DND-41 (cell line): ENCODE data around the gene TRAPPC10.

Experiments used
- ATAC-seq: fragments of 200-7000 bp; cut with Tn5 transposase; 3 replicates; pipeline ENCODE4 v1.9.1; 2021; ENCODE audit warnings: low read depth; ENCODE audit not compliant: insufficient read depth
- DNase-seq: peaks from one replicate; pipeline ENCODE4 v3.0.0-alpha.2; 2020
- H2AFZ ChIP-seq: 2 replicates; pipeline ENCODE4 v1.6.0; 2012; ENCODE audit warnings: low read depth, low read length
- H3K27ac ChIP-seq: 2 replicates; pipeline ENCODE4 v1.5.1; 2012; ENCODE audit warnings: low read length, inconsistent platforms
- H3K27me3 ChIP-seq: fragments of 200-600 bp; sonication (generic); 2 replicates; pipeline ENCODE4 v1.6.0; 2012; ENCODE audit warnings: low read length, mild to moderate bottlenecking, inconsistent platforms; ENCODE audit not compliant: insufficient read depth, poor library complexity
- H3K36me3 ChIP-seq: 2 replicates; pipeline ENCODE4 v1.5.1; 2012; ENCODE audit warnings: low read length, inconsistent platforms; ENCODE audit not compliant: insufficient read depth
- H3K4me1 ChIP-seq: 2 replicates; pipeline ENCODE4 v1.5.1; 2012; ENCODE audit warnings: mild to moderate bottlenecking, low read length; ENCODE audit not compliant: insufficient read depth
- H3K4me2 ChIP-seq: 2 replicates; pipeline ENCODE4 v1.6.0; 2012; ENCODE audit warnings: mild to moderate bottlenecking, moderate library complexity, low read length, inconsistent platforms; ENCODE audit not compliant: insufficient read depth
- H3K4me3 ChIP-seq, 2 experiments: fragments of 200-600 bp in 1 of 2; shearing (Covaris generic) in 1 of 2; 2 replicates each; pipeline ENCODE4 v1.5.1; 2012 to 2016; ENCODE audit warnings: inconsistent platforms in 2 of 2, low read length in 2 of 2, mild to moderate bottlenecking in 2 of 2, low read depth in 1 of 2, moderate library complexity in 1 of 2
- H3K79me2 ChIP-seq: 2 replicates; pipeline ENCODE4 v1.6.0; 2012; ENCODE audit warnings: low read length, inconsistent platforms; ENCODE audit not compliant: insufficient read depth
- H3K9ac ChIP-seq: 2 replicates; pipeline ENCODE4 v1.6.0; 2012; ENCODE audit warnings: low read depth, mild to moderate bottlenecking, inconsistent platforms, low read length, moderate library complexity
- H3K9me3 ChIP-seq: 2 replicates; pipeline ENCODE4 v1.5.1; 2012; ENCODE audit warnings: low read length, moderate library complexity, mild to moderate bottlenecking, inconsistent platforms; ENCODE audit not compliant: insufficient read depth, severe bottlenecking
- H4K20me1 ChIP-seq: 2 replicates; pipeline ENCODE4 v1.6.0; 2012; ENCODE audit warnings: low read length; ENCODE audit not compliant: insufficient read depth
- CTCF ChIP-seq: IDR thresholded peaks from 2 replicates; pipeline ENCODE4 v1.5.1; 2012; ENCODE audit warnings: borderline replicate concordance, low read length, moderate library complexity, mild to moderate bottlenecking; ENCODE audit not compliant: poor library complexity, severe bottlenecking; ENCODE audit errors: extremely low read depth
- EZH2 ChIP-seq: IDR thresholded peaks from 3 replicates; pipeline ENCODE4 v1.6.1; 2012; ENCODE audit warnings: borderline replicate concordance, low read depth, mild to moderate bottlenecking, moderate library complexity, low read length, inconsistent platforms; ENCODE audit not compliant: severe bottlenecking

The TRAPPC10 gene

DNA sequence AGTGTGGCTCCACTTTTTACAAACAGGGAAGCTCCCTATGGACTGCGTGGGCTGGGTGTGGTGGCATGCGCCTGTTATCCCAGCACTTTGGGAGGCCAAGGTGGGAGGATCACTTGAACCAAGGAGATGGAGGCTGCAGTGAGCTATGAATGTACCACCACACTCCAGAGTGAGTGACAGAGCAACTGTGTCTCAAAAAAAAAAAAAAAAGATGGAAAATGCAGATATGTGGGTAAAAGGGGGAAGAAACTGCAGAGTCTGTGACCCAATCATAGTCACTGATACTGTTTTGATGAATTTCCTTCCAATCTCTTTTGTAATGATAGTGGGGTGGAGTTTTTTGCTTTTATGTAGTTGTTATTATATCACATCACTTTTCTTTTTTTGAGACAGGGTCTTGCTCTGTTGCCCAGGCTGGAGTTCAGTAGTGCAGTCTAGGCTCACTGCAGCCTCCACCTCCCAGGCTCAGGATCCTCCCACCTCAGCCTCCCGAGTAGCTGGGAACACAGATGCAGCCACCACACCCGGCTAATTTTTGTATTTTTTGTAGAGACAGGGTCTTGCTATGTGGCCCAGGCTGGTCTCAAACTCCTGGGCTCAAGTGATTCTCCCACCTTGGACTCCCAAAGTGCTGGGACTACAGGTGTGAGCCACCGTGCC lies 8.7 kb upstream of the TRAPPC10 start:
- Histone ChIP-seq H4K20me1 (no peaks in the 10 kb centered on the region), H3K27ac (no peak overlapping the region), H3K9ac (no peak overlapping the region), H3K79me2 (no peaks in the 10 kb centered on the region), H3K4me3 (no peak overlapping the region), H2AFZ (no peak overlapping the region), H3K4me1 (no peaks in the 10 kb centered on the region), H3K9me3 (no peaks in the 10 kb centered on the region), H3K27me3 (no peaks in the 10 kb centered on the region), H3K4me2 (no peak overlapping the region), H3K36me3 (no peaks in the 10 kb centered on the region)
- DNase-seq (no peak), ATAC-seq (no peak)
- TF ChIP-seq CTCF (no peak), EZH2 (no peak)

DNA sequence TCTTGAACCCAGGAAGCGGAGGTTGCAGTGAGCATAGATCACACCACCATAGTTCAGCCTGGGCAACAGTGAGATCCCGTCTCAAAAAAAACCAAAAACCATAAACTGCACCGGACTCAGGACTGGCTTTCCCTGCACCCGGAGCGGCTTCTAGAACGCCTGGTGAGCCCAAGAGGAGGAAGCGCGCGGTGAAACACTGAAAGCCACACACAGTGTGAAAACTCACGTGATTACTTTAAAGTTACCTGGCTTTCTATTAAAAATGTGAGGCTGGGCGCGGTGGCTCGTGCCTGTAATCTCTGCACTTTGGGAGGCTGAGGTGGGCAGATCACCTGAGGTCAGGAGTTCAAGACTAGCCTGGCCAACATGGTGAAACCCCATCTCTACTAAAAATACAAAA lies 7.0 kb upstream of the TRAPPC10 start:
- H2AFZ ChIP-seq: no peak overlapping the region
- no peak overlapping the region for H3K27ac ChIP-seq
- no peaks in the 10 kb centered on the region for H3K27me3 ChIP-seq
- TF ChIP-seq CTCF: no peak
- no peak for TF ChIP-seq EZH2
- no peak overlapping the region for H3K4me2 ChIP-seq
- DNase-seq (no peak), ATAC-seq (no peak)
- H3K79me2 ChIP-seq: no peaks in the 10 kb centered on the region
- no peaks in the 10 kb centered on the region for H4K20me1 ChIP-seq
- H3K9ac ChIP-seq: no peak overlapping the region
- no peaks in the 10 kb centered on the region for H3K4me1 ChIP-seq
- H3K4me3 ChIP-seq: no peak overlapping the region
- no peaks in the 10 kb centered on the region for H3K9me3 ChIP-seq
- no peaks in the 10 kb centered on the region for H3K36me3 ChIP-seq

DNA sequence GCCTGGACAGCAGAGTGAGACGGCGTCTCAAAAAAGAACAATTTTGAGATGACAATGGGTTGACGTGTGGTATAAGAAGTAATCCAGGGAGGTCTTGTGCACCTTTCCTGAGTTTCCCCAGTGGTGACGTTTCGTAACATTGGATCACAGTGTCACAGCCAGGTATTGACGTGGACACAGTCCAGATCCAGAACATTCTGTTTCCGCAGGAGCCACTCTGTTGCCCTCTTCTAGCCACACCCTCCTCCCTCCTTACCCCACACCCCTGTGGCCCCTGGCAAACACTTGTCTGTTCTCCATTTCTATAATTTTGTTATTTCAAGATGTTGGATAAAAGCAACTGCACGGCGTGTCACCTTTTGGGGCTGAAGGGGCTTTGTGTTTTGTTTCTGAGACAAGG lies 6.5 kb upstream of the TRAPPC10 start:
- no peak for DNase-seq
- H3K9ac ChIP-seq: no peak overlapping the region
- peaks cover 2% of the 10 kb centered on the region; the same call in 1 of the 2 replicates for H3K4me1 ChIP-seq
- no peak overlapping the region for H3K4me3 ChIP-seq
- TF ChIP-seq EZH2: no peak
- TF ChIP-seq CTCF: no peak
- H3K27ac ChIP-seq: no peak overlapping the region
- no peaks in the 10 kb centered on the region for H3K27me3 ChIP-seq
- no peak overlapping the region for H2AFZ ChIP-seq
- no peaks in the 10 kb centered on the region for H3K79me2 ChIP-seq
- H3K36me3 ChIP-seq: no peaks in the 10 kb centered on the region
- no peaks in the 10 kb centered on the region for H4K20me1 ChIP-seq
- ATAC-seq: no peak
- H3K4me2 ChIP-seq: no peak overlapping the region
- no peaks in the 10 kb centered on the region for H3K9me3 ChIP-seq
